GM21825 (cell line): Measurements from ENCODE around the gene MEF2C.
"Not testable (repeated sequence)": the region's sequence is repeated elsewhere in the genome, so short reads cannot be mapped to it uniquely, and the experiment has no call there.

Experiments used
- ATAC-seq: cut with Tn5 transposase; IDR thresholded peaks from one replicate; pipeline ENCODE4 v1.9.1; 2021; ENCODE audit warnings: mild to moderate bottlenecking, moderate library complexity; ENCODE audit not compliant: unreplicated experiment

The MEF2C gene

DNA sequence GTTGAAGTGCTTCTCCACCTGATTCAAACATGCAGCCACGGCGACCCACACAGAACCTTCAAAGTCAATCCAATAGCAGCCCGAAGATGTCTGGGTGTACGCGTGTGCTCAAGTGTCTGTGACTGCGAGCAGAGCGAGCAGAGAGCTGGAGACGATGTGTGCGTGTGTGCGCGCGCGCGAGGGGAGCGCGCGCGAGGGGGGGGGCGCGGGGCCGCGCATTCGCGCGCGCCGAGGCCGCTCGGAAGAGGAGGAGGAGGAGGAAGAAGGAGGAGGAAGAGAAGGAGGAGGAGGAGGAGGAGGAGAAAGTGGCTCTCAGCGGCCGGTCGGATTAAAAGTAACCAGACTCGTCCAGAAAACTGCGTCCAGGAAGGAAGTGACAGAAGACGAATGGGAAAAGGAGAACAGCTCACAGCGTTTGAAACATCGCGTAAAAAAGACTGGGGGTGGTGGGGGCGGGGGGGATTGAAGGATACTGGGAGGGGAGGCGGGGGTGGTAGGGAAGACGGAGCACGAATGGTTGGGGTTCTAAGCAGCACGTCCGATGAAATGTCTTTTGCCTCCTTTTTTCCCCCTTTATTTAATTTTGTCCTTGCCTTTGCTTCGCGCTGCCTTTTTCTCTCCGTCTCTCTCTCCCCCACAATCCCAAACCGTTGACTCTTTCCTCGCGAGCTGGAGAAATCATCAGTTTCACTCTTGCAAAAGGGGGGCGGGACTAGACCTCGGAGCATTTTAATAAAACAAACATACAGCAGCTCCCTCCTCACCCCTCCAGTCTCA lies at the start of gene MEF2C:
TSS of gene MEF2C (minus strand) at position 126 of the 777 bp plus-strand sequence. CDS start 59,396 bp downstream, outside the sequence.
- ATAC-seq = peak; percentile 42

DNA sequence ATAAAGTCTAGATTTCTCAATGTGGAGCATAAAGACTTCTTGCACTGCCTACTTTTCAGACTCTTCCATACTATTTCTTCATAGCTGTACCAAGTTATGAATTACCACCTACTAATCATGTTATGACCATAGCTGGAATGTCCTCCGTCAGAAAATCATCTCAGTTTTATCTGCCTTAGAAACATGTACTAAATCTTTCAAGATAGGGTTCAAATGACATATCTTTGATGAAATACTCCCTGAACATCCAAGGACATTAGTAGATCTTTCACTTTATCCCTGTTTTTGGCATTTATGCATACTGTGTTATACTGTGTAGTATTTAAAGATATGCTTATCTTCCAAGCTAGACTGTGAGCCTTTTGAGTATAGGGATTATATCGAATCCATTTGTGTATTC lies 49.6 kb upstream of the MEF2C start:
- no peak for ATAC-seq

DNA sequence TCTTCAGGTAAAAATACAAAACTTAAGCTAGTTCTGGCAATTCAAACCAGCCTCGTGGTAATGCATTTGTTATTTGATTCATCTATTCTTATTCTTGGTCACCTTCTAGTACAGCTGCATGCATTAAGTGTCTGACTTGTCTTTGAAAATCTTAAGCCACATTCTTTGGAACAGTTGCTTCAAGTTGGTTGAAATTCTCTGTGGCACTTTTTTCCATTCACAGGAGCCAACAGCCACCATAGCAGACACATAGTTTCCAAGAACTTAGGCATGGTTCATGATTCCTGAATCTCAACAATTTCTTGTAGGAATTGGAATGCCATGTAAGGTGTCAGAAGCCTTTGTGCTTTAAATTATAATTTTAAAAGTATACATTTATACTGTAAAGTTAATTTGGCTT lies 47.4 kb upstream of the MEF2C start:
- no peak for ATAC-seq

DNA sequence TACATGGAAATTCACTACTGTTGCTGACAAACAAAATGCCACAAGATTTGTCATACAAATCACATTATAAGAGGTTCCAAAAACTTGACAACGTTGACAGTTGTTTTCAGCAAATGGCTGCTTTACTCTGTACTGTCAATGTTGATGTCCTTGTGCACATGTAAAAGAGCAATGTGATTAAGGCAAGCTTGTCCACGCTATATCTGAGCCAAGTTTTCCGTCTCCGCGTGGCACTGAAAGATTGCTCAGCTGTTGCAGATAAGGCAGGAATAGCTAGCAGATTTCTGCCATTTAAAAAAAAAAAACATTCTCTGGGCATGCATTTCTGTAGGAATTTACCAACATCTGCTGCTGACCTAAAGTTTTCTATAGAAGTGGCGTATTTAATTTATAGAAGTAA lies 46.4 kb upstream of the MEF2C start:
- no peak for ATAC-seq

DNA sequence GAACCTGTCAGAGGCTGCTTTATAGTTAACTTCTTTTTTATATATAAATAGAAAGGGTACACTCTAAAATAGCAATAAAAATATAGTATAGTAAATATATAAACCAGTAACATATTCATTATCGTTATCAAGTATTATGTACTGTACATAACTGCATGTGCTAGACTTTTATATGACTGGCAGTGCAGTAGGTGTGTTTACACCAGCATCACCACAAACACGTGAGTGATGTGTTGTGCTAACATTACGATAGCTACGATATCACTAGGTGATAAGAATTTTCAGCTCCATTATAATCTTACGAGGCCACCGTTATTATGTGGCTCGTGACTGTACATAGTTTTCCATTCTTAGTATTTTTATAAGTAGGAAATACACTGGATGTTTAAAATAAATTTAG lies 43.8 kb upstream of the MEF2C start:
- no peak for ATAC-seq

DNA sequence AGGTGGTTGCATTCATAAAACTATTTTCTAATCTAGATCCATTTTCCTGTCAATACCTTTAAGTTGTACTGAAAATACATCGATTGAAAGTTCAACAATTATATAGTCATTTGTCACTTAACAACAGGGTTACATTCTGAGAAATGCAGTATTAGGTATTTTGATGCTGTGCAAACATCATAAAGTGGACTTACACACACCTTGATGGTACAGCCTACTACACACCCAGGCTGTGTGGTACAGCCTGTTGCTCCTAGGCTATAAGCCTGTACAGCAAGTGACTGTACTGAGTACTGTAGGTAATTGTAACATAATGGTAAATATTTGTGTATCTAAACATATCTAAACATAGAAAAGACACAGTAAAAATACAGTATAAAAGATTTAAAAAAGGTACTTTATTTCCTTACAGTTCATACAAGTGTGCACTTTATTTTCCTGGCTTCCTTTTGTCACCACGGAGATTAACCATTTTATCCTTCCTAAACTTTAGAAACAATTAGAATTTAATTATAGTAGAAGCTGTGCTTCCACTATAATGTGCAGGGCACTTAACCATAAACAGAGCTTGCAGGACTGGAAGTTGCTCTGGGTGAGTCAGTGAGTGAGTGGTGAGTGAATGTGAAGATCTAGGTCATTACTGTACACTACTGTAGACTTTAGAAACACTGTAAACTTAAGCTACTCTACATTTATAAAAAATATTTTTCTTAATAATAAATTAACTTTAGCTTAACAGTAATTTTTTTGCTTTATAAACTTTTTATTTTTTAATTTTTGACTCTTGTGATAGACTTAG lies 42.9 kb upstream of the MEF2C start:
- no peak for ATAC-seq

DNA sequence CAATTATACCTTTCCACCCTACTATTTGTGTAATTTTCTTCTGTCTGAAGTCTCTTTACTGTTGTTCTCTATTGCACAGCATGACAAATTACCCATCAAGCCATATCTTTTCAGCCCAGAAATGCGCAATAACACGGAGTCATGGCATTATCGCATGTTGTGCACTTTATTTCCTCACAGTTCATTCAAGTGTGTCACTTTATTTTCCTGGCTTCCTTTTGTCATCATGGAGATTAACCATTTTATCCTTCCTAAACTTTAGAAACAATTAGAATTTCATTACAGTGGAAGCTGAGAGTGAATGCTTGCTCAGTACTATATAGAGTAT lies 41.3 kb upstream of the MEF2C start:
- no peak for ATAC-seq

DNA sequence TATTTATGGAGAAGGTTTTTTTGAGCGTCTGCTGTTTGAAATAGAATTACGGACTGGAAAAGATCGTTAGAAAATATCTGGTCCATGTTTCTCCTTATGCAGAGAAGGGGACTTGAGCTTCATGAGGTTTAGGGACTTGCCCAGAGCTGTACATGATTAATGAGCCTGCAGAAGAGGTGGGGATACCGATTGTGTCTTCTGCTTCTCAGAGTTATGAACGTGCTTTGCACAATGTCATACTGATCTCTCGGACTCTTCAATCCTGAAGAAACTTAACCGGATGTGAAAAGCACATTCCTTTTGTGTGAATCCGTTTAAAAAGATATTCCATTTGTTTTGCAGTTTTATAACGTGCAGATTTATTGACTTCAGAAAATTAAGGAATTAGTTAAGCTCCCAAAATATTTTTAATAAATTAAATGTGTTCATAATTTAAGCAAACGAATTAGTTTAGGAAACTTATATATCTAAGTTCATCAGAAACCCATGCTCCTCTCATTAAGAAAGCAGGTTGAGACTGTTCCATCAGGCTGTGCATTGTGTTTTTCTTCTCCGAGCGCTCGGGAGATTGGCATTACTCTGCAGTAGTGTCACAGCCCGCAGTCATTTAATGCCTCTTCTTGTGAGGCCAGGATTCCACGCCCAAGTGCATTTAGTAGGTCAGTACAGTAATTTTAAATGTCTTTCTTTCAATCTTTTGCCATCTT lies 40.8 kb upstream of the MEF2C start:
- ATAC-seq = no peak

DNA sequence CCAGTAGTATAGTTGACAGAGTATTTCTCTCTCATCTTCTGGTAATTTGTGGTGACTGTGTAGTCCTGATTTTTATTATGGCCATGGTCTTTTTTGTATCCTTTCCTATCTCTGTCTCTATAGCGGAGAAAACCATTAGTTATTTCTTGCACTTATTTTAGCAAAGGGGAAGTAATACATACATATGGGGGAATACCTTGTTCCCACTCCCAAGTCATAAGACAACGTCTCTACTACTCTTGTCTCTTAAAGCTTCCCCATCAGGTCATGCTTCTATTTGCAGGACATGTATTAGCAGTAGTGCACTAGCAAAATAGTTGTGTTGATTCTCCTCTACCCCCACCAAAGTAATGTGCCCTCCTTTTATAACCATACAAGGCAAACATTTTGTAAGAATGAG lies 29.8 kb upstream of the MEF2C start:
- not testable (repeated sequence) for ATAC-seq

DNA sequence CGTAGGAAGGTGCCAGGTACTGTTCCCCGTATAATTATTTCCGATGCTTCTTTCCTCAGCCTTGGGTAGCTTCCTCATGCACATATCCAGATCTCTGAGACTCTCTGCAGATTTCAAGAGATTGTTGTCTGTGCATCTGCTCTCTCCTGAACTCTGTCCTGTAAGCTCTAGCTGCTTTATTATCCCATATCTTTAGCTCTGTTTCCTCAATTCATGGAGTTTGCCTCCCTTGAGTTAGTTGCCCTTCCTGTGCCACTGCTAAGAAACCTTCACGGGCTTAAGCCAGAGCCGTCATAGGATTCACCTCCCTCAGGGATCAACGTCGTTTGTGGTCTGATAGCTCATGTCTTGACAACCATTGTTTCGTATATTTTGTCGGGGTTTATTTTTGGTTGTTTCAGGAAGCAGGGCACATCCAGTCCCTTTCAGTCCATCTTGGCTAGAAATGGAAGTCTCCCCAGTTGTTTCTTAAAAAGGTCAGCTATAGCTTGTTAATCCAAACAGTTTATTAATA lies 28.1 kb upstream of the MEF2C start:
- not testable (repeated sequence) for ATAC-seq

DNA sequence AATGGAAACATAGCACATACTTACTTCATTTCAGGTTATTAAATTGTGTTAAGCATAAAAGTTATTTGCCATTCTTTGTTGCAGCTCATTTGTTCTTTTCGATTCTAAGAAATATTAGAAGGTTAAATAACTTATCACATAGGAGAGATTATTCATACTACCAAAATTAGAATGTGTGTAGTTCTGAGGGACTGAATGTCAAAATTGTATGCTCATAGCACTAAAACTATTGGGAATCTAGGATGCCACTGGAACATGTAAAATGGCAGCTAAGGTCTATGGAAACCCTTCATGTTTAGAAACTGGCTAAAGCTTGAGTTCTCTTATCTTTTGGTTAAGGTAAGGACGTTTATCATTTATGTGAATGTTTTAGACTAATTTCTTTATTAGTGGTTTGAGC lies 21.5 kb upstream of the MEF2C start:
- ATAC-seq = not testable (repeated sequence)

DNA sequence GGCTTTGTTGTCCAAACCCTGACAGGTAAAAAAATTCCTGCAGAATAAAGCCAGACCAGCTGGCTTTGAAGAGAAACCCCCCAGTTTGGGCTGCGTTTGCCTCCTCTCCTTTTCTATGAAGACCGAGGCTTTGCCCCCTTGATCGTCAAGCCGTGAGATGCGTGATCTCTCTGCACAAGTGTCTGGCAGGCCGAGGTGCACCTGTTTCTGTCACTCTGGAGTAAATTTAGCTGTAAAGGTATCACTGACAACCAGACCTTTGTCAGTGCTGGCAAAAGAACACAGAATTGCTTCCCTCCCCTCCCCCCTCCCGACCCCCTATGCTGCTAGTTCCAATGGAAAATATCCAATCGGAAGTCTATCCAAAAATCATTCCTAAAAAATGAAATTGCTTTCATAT lies 21.0 kb upstream of the MEF2C start:
- ATAC-seq = not testable (repeated sequence)

DNA sequence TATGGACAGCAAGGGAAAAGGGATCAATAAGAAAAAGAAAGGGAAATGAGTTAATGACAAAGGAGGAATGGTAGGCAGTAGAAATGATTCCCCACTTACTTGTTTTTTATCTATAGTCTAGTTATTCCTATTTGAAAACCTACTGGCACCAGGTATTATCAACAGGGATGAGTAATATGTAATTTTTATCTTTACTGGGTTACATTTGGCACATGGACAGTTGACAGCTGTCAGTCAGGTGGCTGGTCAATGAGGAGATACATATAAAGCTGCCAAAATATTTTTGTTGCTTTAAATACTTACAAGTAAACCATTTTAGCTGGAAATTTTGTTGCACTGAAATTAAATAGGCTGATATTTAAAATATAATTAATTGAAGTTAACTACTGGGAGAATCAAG lies 18.1 kb upstream of the MEF2C start:
- not testable (repeated sequence) for ATAC-seq

DNA sequence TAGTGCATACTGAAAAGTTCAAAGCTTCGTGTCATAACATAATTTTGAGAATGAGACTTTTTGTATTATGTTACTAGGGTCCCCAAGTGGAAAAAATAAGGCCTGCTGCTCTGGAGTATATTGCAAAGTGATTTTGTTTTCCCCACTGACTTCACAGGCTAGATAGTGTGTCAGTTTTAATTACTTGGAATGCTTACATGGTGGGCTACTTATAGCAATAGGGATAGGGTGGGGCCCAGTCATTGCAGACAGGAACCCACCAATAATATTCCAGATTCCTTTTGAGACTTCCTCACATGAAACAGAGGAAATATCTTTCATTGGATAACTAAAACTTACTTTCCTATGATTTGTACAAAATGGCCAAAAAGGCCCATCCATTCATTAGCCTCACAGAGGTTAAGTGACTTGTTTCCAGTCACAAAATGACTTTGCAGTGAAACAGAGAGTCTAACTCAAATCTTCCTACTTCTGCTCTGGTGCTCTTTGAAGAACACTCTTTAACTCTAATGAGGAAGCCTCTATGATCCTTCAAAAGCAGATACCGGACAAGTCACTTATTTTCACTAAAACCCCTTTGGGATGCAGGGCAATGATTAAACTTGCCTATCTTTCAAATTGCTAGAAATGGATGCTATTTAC lies 16.2 kb upstream of the MEF2C start:
- no peak for ATAC-seq

DNA sequence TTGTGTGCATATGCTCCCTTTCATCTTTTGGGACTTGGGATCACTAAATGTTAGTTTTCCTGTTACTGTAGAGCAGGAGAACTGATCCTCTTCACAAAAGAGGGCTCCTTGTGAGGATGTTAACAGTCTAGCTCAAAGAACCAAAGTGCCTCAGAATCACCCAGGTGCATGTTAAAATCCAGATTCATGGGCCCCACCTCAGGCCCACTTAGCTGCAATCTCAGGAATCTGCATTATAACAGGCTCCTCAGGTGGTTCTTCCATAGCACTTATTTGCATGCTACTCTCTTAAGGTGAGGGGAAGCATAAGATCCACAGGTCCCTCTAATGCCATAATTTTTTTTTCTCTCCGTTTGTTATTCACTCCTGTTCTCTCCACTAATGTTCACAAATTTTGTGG lies 14.8 kb upstream of the MEF2C start:
- ATAC-seq = no peak

DNA sequence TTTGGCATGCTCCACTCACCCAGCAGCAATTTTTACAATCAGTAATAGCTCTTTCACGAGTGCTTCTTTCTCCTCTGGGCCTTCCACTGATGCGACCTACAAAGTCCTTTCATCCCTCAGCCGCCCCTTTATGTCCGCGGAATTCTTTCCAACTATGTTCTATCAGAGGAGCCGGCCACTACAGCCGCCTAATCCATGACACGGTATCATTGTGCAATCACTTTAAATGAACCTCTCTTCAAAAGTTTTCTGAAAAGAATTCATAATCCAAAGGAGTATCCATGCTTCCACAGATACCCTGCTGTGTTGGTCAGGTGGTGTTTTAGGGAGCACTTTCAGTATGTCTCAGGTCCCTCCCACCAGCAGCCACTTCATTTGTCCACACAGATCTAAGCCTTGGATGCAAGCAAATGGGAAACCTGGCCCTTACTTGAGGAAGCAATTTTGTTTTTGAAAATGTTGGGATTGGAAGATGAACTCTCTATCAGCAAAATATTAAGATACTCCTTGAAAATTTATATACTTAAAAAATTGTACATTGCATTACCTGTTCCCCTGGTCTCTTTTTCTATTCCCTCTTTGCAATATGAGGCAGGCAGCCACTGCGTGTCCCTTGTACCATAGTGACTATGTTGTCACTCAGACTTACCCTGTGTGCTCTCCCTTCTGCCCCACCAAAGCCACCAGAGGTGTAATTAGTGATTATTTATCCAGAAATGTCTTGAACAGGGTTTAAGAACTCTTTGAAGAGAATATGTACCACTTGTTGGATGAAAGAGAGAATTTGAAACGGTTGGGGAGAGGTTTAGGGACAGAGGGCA lies 12.9 kb upstream of the MEF2C start:
- ATAC-seq = no peak

DNA sequence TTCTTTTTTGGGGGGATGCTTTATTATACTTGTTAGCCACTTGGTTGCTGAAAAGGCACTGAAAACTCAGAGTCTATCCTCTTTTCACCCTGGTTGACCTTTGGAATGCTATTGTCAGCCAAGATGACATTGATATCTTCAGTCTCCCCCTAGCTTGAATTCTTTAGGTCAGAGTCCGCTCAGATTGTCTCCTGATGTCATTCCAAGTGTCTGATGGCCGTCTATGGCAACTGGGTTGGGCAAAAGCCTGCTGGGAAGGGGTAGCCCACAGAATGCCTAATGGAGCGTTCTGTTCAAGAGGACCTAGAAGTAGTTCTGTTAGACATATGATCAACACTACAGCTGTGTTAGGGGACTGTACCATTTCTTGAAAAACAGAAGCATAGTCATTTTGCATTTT lies 9.7 kb upstream of the MEF2C start:
- no peak for ATAC-seq

DNA sequence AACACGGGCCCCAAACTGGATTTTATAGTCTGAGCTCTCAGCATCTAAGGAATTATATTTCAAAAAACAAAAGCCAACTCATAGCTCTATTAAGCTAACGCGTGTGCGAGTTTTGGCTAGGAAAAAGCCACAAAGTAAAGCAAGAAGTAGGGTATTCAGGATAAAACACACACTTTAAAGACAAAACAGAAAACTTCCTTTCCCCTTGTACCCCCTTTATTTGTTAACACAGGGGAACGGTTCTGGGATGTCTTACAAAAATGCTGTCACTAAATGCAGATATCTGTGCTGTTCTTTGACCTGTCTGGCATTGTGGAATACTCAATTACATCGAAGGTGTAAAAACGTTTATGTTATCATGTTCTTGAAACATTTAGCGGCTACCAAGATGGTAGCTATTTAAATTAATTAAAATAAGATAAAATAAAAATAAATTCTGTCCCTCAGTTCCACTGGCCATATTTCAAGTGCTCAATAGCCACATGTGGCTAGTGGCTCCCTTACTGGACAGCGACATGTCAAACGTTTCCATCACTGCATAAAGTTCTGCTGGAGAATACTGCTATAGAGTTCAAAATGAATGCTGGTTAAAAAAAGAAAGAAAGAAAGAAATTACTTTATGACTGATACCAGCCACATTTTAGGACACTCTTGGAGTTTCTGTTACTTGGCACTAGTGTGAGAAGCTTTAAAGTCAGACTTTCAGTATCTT lies 7.2 kb upstream of the MEF2C start:
- no peak for ATAC-seq

DNA sequence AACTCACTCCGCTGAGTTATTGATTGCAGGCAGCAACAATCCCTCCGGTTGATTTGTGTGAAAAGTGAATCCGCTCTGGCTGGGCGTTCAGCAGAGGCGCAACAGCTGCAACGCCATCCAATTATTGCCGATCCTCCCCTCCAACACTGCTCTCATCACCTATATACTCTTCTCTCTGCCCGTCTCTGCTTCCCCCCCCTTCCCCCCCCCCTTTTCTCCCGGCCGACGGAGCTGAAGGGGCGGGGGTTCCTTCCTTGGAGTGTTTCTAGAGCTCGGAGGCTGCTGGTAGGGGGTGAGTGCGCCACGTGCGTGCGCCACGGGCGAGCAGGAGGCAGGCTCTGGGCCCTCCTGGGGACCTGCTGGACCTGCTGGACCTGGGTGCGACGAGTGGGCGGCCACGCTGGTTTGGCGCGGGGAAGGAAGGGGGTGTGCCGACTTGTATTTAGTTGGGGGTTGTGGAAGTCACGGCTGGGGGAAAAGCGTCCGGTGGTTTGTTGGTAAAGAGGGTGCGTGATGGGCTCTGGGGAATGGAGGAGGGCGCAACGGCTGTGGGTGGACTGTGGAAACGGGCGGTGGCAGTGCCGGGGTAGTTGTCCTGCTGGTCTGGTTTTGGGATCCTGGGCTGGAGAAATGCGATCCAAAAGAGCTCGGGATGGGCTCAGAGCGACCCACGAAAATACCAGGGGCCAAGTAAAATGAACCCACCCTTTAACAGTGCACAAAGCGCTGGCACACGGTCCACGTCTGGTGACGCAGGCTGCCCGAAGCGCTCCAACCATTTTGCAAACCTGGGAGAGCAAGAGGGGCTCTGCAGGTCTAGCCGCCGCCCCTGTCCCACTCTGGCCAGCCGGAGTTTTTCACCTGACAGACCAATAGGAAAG lies 6.4 kb upstream of the MEF2C start:
- ATAC-seq = peak; percentile 35
